Chondrocyte (in vitro differentiated cells): ENCODE measurements around the gene PRH1. TPM values are rescaled to one million over a fixed set of nuclear protein-coding genes. Genes with fewer than 3 reads are reported as not detected.

Experiments used
- DNase-seq: peaks from one replicate; pipeline ENCODE4 v3.0.0; 2021; ENCODE audit warnings: mixed read lengths, low spot score
- H3K27ac Mint-ChIP-seq: one replicate; pipeline ENCODE4 v1.8.0; 2021; ENCODE audit warnings: mild to moderate bottlenecking, moderate library complexity, mixed read lengths; ENCODE audit not compliant: unreplicated experiment
- H3K27me3 Mint-ChIP-seq: 2 replicates; pipeline ENCODE4 v1.8.0; 2021; ENCODE audit warnings: low read depth, mixed read lengths
- H3K36me3 Mint-ChIP-seq: 2 replicates; pipeline ENCODE4 v1.8.0; 2021; ENCODE audit warnings: low read depth, mixed read lengths
- H3K4me1 Mint-ChIP-seq: 2 replicates; pipeline ENCODE4 v1.8.0; 2021; ENCODE audit warnings: low read depth, mild to moderate bottlenecking, mixed read lengths
- H3K4me3 Mint-ChIP-seq: one replicate; pipeline ENCODE4 v1.8.0; 2021; ENCODE audit warnings: mild to moderate bottlenecking, moderate library complexity, mixed read lengths; ENCODE audit not compliant: unreplicated experiment
- H3K9me3 Mint-ChIP-seq: 2 replicates; pipeline ENCODE4 v1.8.0; 2021; ENCODE audit warnings: low read depth, mixed read lengths
- total RNA-seq: library from RNA; stranded (reverse); gene quantifications from 3 replicates; pipeline ENCODE4 v1.2.1, GENCODE V29; 2021
- TF ChIP-seq, protein P1 (sequence below): fragments of 200-600 bp; sonication (generic); IDR thresholded peaks from 2 replicates; pipeline ENCODE4 v1.5.0; 2021; ENCODE audit warnings: antibody characterized with exemption, mild to moderate bottlenecking, moderate library complexity

PRH1 gene
- total RNA-seq, 1 donor from 2014 or later, result 7.2 TPM

DNA sequence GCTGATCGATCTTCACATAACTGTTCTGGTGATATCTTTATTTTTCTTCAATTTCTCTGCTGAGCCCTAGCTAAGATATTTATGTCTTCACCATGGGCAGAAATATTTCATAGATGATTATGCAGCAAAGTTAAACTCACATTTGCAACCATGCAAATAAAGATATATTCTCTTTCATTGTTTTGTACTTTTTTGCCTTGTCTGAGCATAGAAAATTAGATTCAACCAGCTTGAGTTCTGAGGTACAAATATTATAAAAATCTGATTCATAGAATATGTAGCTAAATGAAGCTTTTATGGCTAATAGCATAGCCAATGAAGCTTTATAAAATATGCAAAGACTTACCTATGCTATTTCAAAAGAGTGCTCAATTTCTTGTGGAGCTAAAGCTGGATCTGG is 25.4 kb upstream of the PRH1 start, which contains the start of gene TAS2R13:
TAS2R13 (minus strand) TSS at position 101 of the 400 bp plus-strand sequence. CDS start 264 bp downstream, outside the sequence.
- Mint-ChIP-seq H3K9me3 (peaks cover 11% of the 10 kb centered on the region), H3K4me1 (no peaks in the 10 kb centered on the region), H3K27ac (no peak within 1 kb of the TSS), H3K36me3 (peaks cover 8% of the 10 kb centered on the region), H3K4me3 (no peak within 1 kb of the TSS), H3K27me3 (no peaks in the 10 kb centered on the region)
- TF ChIP-seq, protein P1, sequence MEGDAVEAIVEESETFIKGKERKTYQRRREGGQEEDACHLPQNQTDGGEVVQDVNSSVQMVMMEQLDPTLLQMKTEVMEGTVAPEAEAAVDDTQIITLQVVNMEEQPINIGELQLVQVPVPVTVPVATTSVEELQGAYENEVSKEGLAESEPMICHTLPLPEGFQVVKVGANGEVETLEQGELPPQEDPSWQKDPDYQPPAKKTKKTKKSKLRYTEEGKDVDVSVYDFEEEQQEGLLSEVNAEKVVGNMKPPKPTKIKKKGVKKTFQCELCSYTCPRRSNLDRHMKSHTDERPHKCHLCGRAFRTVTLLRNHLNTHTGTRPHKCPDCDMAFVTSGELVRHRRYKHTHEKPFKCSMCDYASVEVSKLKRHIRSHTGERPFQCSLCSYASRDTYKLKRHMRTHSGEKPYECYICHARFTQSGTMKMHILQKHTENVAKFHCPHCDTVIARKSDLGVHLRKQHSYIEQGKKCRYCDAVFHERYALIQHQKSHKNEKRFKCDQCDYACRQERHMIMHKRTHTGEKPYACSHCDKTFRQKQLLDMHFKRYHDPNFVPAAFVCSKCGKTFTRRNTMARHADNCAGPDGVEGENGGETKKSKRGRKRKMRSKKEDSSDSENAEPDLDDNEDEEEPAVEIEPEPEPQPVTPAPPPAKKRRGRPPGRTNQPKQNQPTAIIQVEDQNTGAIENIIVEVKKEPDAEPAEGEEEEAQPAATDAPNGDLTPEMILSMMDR, result no peak
- DNase-seq, result no peak

DNA sequence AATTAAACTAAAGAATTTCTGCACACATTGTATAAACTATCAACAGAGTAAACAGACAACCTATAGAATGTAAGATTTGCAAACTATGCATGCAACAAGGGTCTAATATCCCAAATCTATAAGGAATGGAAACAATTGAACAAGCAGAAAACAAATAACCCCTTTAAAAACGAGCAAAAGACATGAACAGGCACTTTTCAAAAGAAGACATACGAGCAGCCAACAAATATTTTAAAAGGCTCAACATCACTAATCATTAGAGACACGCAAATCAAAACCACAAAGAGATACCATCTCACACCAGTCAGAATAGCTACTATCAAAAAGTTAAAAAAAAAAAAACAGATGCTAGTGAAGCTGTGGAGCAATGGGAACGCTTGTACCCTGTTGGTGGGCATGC is 20.6 kb upstream of the PRH1 start:
- TF ChIP-seq, protein P1, result no peak
- DNase-seq, result no peak
- Mint-ChIP-seq H3K36me3 (peaks cover 21% of the 10 kb centered on the region), H3K27me3 (no peaks in the 10 kb centered on the region), H3K9me3 (peaks cover 37% of the 10 kb centered on the region), H3K27ac (no peak overlapping the region), H3K4me3 (no peak overlapping the region), H3K4me1 (no peaks in the 10 kb centered on the region)

DNA sequence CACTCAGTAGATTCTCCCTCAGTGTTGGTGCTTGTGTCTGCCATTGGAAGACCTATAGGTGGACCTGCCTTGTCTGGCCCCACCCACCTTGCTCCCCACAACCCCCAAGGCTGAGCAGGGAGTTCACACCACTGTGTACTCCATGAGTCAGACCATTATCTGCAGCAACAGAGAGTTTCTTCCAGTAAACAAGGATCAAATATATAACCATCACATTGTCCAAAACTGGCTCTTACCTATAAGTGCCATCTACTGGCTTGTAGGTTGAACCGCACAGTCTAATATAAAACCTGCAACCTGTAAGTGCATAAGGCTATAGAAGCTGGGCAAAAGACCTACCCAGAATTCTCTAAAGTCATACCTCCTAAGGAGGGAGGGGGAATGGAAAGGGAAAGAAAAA is 17.4 kb upstream of the PRH1 start:
- TF ChIP-seq, protein P1, result no peak
- no peak for DNase-seq
- no peaks in the 10 kb centered on the region for H3K4me1 Mint-ChIP-seq
- H3K9me3 Mint-ChIP-seq, result peaks cover 34% of the 10 kb centered on the region
- H3K27me3 Mint-ChIP-seq, result no peaks in the 10 kb centered on the region
- H3K36me3 Mint-ChIP-seq, result peaks cover 19% of the 10 kb centered on the region
- no peak overlapping the region for H3K27ac Mint-ChIP-seq
- no peak overlapping the region for H3K4me3 Mint-ChIP-seq

DNA sequence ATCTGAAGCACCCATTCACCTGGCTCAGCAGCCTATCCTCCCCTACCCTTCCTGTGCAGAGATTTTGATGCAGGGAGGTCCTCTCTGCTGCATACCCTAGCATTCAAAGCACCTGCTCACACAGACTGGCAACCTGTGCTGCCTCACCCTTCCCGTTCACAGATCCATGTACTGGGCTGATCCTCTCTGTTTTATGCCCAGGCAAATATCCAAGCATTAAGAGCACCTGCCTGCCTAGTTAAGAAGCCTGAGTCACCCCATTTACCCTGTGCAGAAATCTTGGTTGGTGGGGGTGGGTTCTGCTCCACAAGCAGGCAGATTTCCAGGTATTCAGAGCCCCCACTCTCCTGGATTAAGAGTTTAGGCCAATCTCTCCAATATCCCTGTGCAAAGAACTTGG is 16.9 kb upstream of the PRH1 start:
- TF ChIP-seq, protein P1, result no peak
- H3K27me3 Mint-ChIP-seq, result no peaks in the 10 kb centered on the region
- peaks cover 34% of the 10 kb centered on the region for H3K9me3 Mint-ChIP-seq
- no peaks in the 10 kb centered on the region for H3K4me1 Mint-ChIP-seq
- H3K36me3 Mint-ChIP-seq, result peaks cover 19% of the 10 kb centered on the region
- H3K27ac Mint-ChIP-seq, result no peak overlapping the region
- no peak for DNase-seq
- no peak overlapping the region for H3K4me3 Mint-ChIP-seq

DNA sequence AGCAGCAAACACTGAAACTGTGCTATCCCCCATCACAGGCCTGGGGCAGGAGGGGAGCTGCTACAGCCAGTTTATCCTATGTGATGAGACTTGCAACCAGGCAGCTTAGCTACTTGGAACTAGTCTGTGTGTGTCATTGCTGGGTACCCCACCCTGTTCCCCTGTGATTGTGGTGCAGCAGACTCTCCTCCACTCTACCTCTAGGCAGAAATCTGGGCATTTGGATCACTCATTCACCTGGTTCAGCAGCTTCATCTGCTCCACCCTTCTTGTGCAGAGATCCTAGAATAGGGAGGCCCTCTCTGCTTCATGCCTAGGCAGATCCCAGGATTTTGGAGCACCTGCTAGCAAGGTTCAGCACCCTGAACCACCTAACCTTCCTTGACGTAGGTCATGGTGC is 16.5 kb upstream of the PRH1 start:
- Mint-ChIP-seq H3K4me1 (no peaks in the 10 kb centered on the region), H3K4me3 (no peak overlapping the region), H3K27me3 (no peaks in the 10 kb centered on the region), H3K36me3 (peaks cover 19% of the 10 kb centered on the region), H3K9me3 (peaks cover 34% of the 10 kb centered on the region), H3K27ac (no peak overlapping the region)
- no peak for DNase-seq
- TF ChIP-seq, protein P1, result no peak
